KG1 (cell line): ENCODE measurements around the gene FXYD3.
"Not testable (repeated sequence)": the region's sequence is repeated elsewhere in the genome, so short reads cannot be mapped to it uniquely, and the experiment has no call there.

Experiments
- DNase-seq: peaks from one replicate; lab custom pipeline; 2025; lab: John Stamatoyannopoulos, UW

Gene FXYD3

GRCh38 chr19:35142606-35143230 lies 27.1 kb downstream of the FXYD3 start:
- no peak for DNase-seq

- DNase-seq: no peak
Measured at GRCh38 chr19:35143231-35143715, 27.6 kb downstream of the FXYD3 start, which contains the start of gene FXYD7. TSS of gene FXYD7 (plus strand) at chr19:35143255. CDS start at chr19:35143334, 79 bp downstream.

GRCh38 chr19:35143818-35144217 lies 28.2 kb downstream of the FXYD3 start:
- DNase-seq: no peak

- DNase-seq: no peak
Measured at GRCh38 chr19:35144259-35144599, 28.6 kb downstream of the FXYD3 start.

GRCh38 chr19:35144600-35145436 lies 29.2 kb downstream of the FXYD3 start:
- no peak for DNase-seq

- no peak for DNase-seq
Measured at GRCh38 chr19:35146746-35147459, 31.3 kb downstream of the FXYD3 start.

GRCh38 chr19:35149463-35149862 lies 33.8 kb downstream of the FXYD3 start:
- no peak for DNase-seq

GRCh38 chr19:35150445-35150844 lies 34.8 kb downstream of the FXYD3 start:
- DNase-seq: no peak

GRCh38 chr19:35151273-35152065 lies 35.8 kb downstream of the FXYD3 start:
- DNase-seq: no peak

- not testable (repeated sequence) for DNase-seq
Measured at GRCh38 chr19:35153129-35153522, 37.5 kb downstream of the FXYD3 start.

GRCh38 chr19:35153701-35154524 lies 38.3 kb downstream of the FXYD3 start:
- peak; percentile 22 for DNase-seq

- peak; percentile 22 for DNase-seq
Measured at GRCh38 chr19:35154525-35155406, 39.1 kb downstream of the FXYD3 start, which contains the start of gene FXYD5. TSS of gene FXYD5 (plus strand) at chr19:35154735. CDS start at chr19:35155551, 816 bp downstream.

- DNase-seq: no peak
Measured at GRCh38 chr19:35155441-35155840, 39.8 kb downstream of the FXYD3 start.

- no peak for DNase-seq
Measured at GRCh38 chr19:35155981-35156672, 40.5 kb downstream of the FXYD3 start.

GRCh38 chr19:35156673-35157014 lies 41.0 kb downstream of the FXYD3 start:
- DNase-seq: no peak

- DNase-seq: no peak
Measured at GRCh38 chr19:35157431-35157830, 41.8 kb downstream of the FXYD3 start.

- no peak for DNase-seq
Measured at GRCh38 chr19:35159606-35160005, 44.0 kb downstream of the FXYD3 start.

- no peak for DNase-seq
Measured at GRCh38 chr19:35160629-35161433, 45.2 kb downstream of the FXYD3 start.

GRCh38 chr19:35161434-35161743 lies 45.8 kb downstream of the FXYD3 start:
- no peak for DNase-seq
